ENCODE measurements around the gene IFNA16.
"Not testable (repeated sequence)": the region's sequence is repeated elsewhere in the genome, so short reads cannot be mapped to it uniquely, and the experiment has no call there.

The IFNA16 gene

GRCh38 chr9:21202105-21202504, 15.0 kb downstream of the IFNA16 start, which contains the start of gene IFNA7:
Gene IFNA7 (minus strand): TSS chr9:21202205. CDS start chr9:21202165, 40 bp downstream.
- H3K9me3 ChIP-seq (ENCODE audit: control insufficient read depth in 1 of 2, low read length in 2 of 2); H3K4me3 ChIP-seq (ENCODE audit: low read depth in 1 of 2, low read length in 2 of 2); H3K36me3 ChIP-seq (ENCODE audit: control insufficient read depth in 1 of 2, insufficient read depth in 2 of 2, low read length in 2 of 2); H3K4me1 ChIP-seq (ENCODE audit: control insufficient read depth in 1 of 2, insufficient read depth in 2 of 2, low read length in 2 of 2); H3K27me3 ChIP-seq (ENCODE audit: control insufficient read depth in 1 of 2, insufficient read depth in 2 of 2, low read length in 2 of 2); H3K27ac ChIP-seq (ENCODE audit: low read depth, low read length); H3K9ac ChIP-seq (ENCODE audit: low read depth in 1 of 2, low read length in 2 of 2): not testable (repeated sequence)

- not testable (repeated sequence) for H3K36me3 ChIP-seq (ENCODE audit: control insufficient read depth in 1 of 2, insufficient read depth in 2 of 2, low read length in 2 of 2); H3K27ac ChIP-seq (ENCODE audit: low read depth, low read length); H3K4me1 ChIP-seq (ENCODE audit: control insufficient read depth in 1 of 2, insufficient read depth in 2 of 2, low read length in 2 of 2); H3K9me3 ChIP-seq (ENCODE audit: control insufficient read depth in 1 of 2, low read length in 2 of 2); H3K9ac ChIP-seq (ENCODE audit: low read depth in 1 of 2, low read length in 2 of 2); H3K4me3 ChIP-seq (ENCODE audit: low read depth in 1 of 2, low read length in 2 of 2); H3K27me3 ChIP-seq (ENCODE audit: control insufficient read depth in 1 of 2, insufficient read depth in 2 of 2, low read length in 2 of 2)
Measured at GRCh38 chr9:21194867-21195776, 22.0 kb downstream of the IFNA16 start.

- not testable (repeated sequence) for H3K27me3 ChIP-seq (ENCODE audit: control insufficient read depth in 1 of 2, insufficient read depth in 2 of 2, low read length in 2 of 2); H3K27ac ChIP-seq (ENCODE audit: low read depth, low read length); H3K4me3 ChIP-seq (ENCODE audit: low read depth in 1 of 2, low read length in 2 of 2); H3K4me1 ChIP-seq (ENCODE audit: control insufficient read depth in 1 of 2, insufficient read depth in 2 of 2, low read length in 2 of 2); H3K9me3 ChIP-seq (ENCODE audit: control insufficient read depth in 1 of 2, low read length in 2 of 2); H3K36me3 ChIP-seq (ENCODE audit: control insufficient read depth in 1 of 2, insufficient read depth in 2 of 2, low read length in 2 of 2); H3K9ac ChIP-seq (ENCODE audit: low read depth in 1 of 2, low read length in 2 of 2)
Measured at GRCh38 chr9:21187487-21187886, 29.6 kb downstream of the IFNA16 start, which contains the start of gene IFNA4. Gene IFNA4 (minus strand): TSS chr9:21187587. CDS start chr9:21187531, 56 bp downstream.

GRCh38 chr9:21182810-21183736, 34.0 kb downstream of the IFNA16 start:
- H3K9me3 ChIP-seq (ENCODE audit: control insufficient read depth in 1 of 2, low read length in 2 of 2); H3K4me3 ChIP-seq (ENCODE audit: low read depth in 1 of 2, low read length in 2 of 2); H3K36me3 ChIP-seq (ENCODE audit: control insufficient read depth in 1 of 2, insufficient read depth in 2 of 2, low read length in 2 of 2); H3K4me1 ChIP-seq (ENCODE audit: control insufficient read depth in 1 of 2, insufficient read depth in 2 of 2, low read length in 2 of 2); H3K27me3 ChIP-seq (ENCODE audit: control insufficient read depth in 1 of 2, insufficient read depth in 2 of 2, low read length in 2 of 2); H3K27ac ChIP-seq (ENCODE audit: low read depth, low read length); H3K9ac ChIP-seq (ENCODE audit: low read depth in 1 of 2, low read length in 2 of 2): not testable (repeated sequence)

- H3K4me1 ChIP-seq (ENCODE audit: control insufficient read depth in 1 of 2, insufficient read depth in 2 of 2, low read length in 2 of 2) = no peaks in the 10 kb centered on the region
- H3K27ac ChIP-seq (ENCODE audit: low read depth, low read length) = no peak overlapping the region
- H3K9ac ChIP-seq (ENCODE audit: low read depth in 1 of 2, low read length in 2 of 2) = no peak overlapping the region
- no peak overlapping the region for H3K4me3 ChIP-seq (ENCODE audit: low read depth in 1 of 2, low read length in 2 of 2)
- H3K27me3 ChIP-seq (ENCODE audit: control insufficient read depth in 1 of 2, insufficient read depth in 2 of 2, low read length in 2 of 2) = no peaks in the 10 kb centered on the region
- no peaks in the 10 kb centered on the region for H3K36me3 ChIP-seq (ENCODE audit: control insufficient read depth in 1 of 2, insufficient read depth in 2 of 2, low read length in 2 of 2)
- H3K9me3 ChIP-seq (ENCODE audit: control insufficient read depth in 1 of 2, low read length in 2 of 2) = no peaks in the 10 kb centered on the region
Measured at GRCh38 chr9:21174671-21175070, 42.4 kb downstream of the IFNA16 start.

- H3K27me3 ChIP-seq (ENCODE audit: control insufficient read depth in 1 of 2, insufficient read depth in 2 of 2, low read length in 2 of 2) = no peaks in the 10 kb centered on the region
- no peak overlapping the region for H3K4me3 ChIP-seq (ENCODE audit: low read depth in 1 of 2, low read length in 2 of 2)
- no peaks in the 10 kb centered on the region for H3K36me3 ChIP-seq (ENCODE audit: control insufficient read depth in 1 of 2, insufficient read depth in 2 of 2, low read length in 2 of 2)
- H3K9me3 ChIP-seq (ENCODE audit: control insufficient read depth in 1 of 2, low read length in 2 of 2) = no peaks in the 10 kb centered on the region
- no peak overlapping the region for H3K27ac ChIP-seq (ENCODE audit: low read depth, low read length)
- no peak overlapping the region for H3K9ac ChIP-seq (ENCODE audit: low read depth in 1 of 2, low read length in 2 of 2)
- no peaks in the 10 kb centered on the region for H3K4me1 ChIP-seq (ENCODE audit: control insufficient read depth in 1 of 2, insufficient read depth in 2 of 2, low read length in 2 of 2)
Measured at GRCh38 chr9:21172156-21172555, 45.0 kb downstream of the IFNA16 start.

GRCh38 chr9:21171351-21171750, 45.8 kb downstream of the IFNA16 start:
- Histone ChIP-seq H3K4me1 (ENCODE audit: control insufficient read depth in 1 of 2, insufficient read depth in 2 of 2, low read length in 2 of 2) (no peaks in the 10 kb centered on the region), H3K27me3 (ENCODE audit: control insufficient read depth in 1 of 2, insufficient read depth in 2 of 2, low read length in 2 of 2) (no peaks in the 10 kb centered on the region), H3K4me3 (ENCODE audit: low read depth in 1 of 2, low read length in 2 of 2) (no peak overlapping the region), H3K9me3 (ENCODE audit: control insufficient read depth in 1 of 2, low read length in 2 of 2) (no peaks in the 10 kb centered on the region), H3K36me3 (ENCODE audit: control insufficient read depth in 1 of 2, insufficient read depth in 2 of 2, low read length in 2 of 2) (no peaks in the 10 kb centered on the region), H3K9ac (ENCODE audit: low read depth in 1 of 2, low read length in 2 of 2) (no peak overlapping the region), H3K27ac (ENCODE audit: low read depth, low read length) (no peak overlapping the region)

- not testable (repeated sequence) for H3K9ac ChIP-seq (ENCODE audit: low read depth in 1 of 2, low read length in 2 of 2); H3K9me3 ChIP-seq (ENCODE audit: control insufficient read depth in 1 of 2, low read length in 2 of 2); H3K4me1 ChIP-seq (ENCODE audit: control insufficient read depth in 1 of 2, insufficient read depth in 2 of 2, low read length in 2 of 2); H3K4me3 ChIP-seq (ENCODE audit: low read depth in 1 of 2, low read length in 2 of 2); H3K27ac ChIP-seq (ENCODE audit: low read depth, low read length); H3K36me3 ChIP-seq (ENCODE audit: control insufficient read depth in 1 of 2, insufficient read depth in 2 of 2, low read length in 2 of 2); H3K27me3 ChIP-seq (ENCODE audit: control insufficient read depth in 1 of 2, insufficient read depth in 2 of 2, low read length in 2 of 2)
Measured at GRCh38 chr9:21166560-21166959, 50.6 kb downstream of the IFNA16 start, which contains the start of gene IFNA21. Gene IFNA21 (minus strand): TSS chr9:21166660. CDS start chr9:21166612, 48 bp downstream.
